ENCODE results near the gene LYPD1.

GRCh38 chr2:132605236-132606180 lies 64.5 kb downstream of the LYPD1 start:
- TF ChIP-seq CTCF (IDR thresholded peaks at IDR 0.05) (no peak), POLR2A (IDR thresholded peaks at IDR 0.05) (no peak)
